K562 (cell line): ENCODE results near the gene RPL10A.

ENCODE experiments used
- ARNT ChIP-seq, 2 experiments: fragments of 450-650 bp; IDR thresholded peaks; 2 replicates each; pipeline ENCODE4 v1.6.1; 2016; ENCODE audit warnings: mild to moderate bottlenecking in 1 of 2
- CTCF ChIP-seq, 3 experiments: IDR thresholded peaks in 2 of 3; conservative IDR thresholded peaks in 1 of 3; 2 replicates each; pipeline ENCODE4 v1.5.1; 2011 to 2012; ENCODE audit warnings: low read length in 3 of 3, mild to moderate bottlenecking in 3 of 3, control low read depth in 2 of 3, improper control_type of control experiment in 1 of 3, inconsistent platforms in 1 of 3, low read depth in 1 of 3, mixed read lengths in 1 of 3, moderate library complexity in 1 of 3; ENCODE audit not compliant: insufficient read depth in 2 of 3
- E2F5 ChIP-seq: sonication (generic); formaldehyde crosslinking; IDR thresholded peaks from 2 replicates; pipeline ENCODE4 v1.8.0; 2022; ENCODE audit warnings: mild to moderate bottlenecking, missing genetic modification reagents
- ETS1 ChIP-seq: conservative IDR thresholded peaks from 2 replicates; pipeline ENCODE4 v1.6.1; 2011; ENCODE audit warnings: low read depth, mild to moderate bottlenecking, low read length; ENCODE audit not compliant: control insufficient read depth
- HMG20A ChIP-seq: fragments of 450-650 bp; formaldehyde crosslinking; conservative IDR thresholded peaks from 2 replicates; pipeline ENCODE4 v1.4.0; 2020; ENCODE audit warnings: mild to moderate bottlenecking, mixed read lengths
- JUND ChIP-seq, 2 experiments: IDR thresholded peaks; 2 replicates in 1 of 2; 3 replicates in 1 of 2; pipeline ENCODE4 v1.6.1; 2011; ENCODE audit warnings: borderline replicate concordance in 2 of 2, low read depth in 2 of 2, low read length in 2 of 2, improper control_type of control experiment in 1 of 2, missing biosample characterization in 1 of 2, missing genetic modification characterization in 1 of 2, missing genetic modification reagents in 1 of 2
- POLR2A ChIP-seq: fragments of 450-650 bp; conservative IDR thresholded peaks from 2 replicates; pipeline ENCODE4 v1.6.1; 2016
- SMC3 ChIP-seq: conservative IDR thresholded peaks from 2 replicates; pipeline ENCODE4 v1.6.1; 2011; ENCODE audit warnings: low read depth, low read length, improper control_type of control experiment; ENCODE audit not compliant: insufficient read depth
- WHSC1 ChIP-seq: IDR thresholded peaks from one replicate; pipeline ENCODE4 v1.6.1; 2012; ENCODE audit warnings: low read length, control low read depth, inconsistent platforms
- ZFX ChIP-seq: sonication (generic); formaldehyde crosslinking; IDR thresholded peaks from 2 replicates; pipeline ENCODE4 v1.8.0; 2022; ENCODE audit warnings: mild to moderate bottlenecking, missing genetic modification reagents, moderate library complexity
- ZNF274 ChIP-seq: IDR thresholded peaks from 2 replicates; pipeline ENCODE4 v1.6.1; 2011; ENCODE audit warnings: low read depth, mild to moderate bottlenecking, low read length, moderate library complexity, borderline replicate concordance
- ZNF561 ChIP-seq: fragments of 450-650 bp; formaldehyde crosslinking; conservative IDR thresholded peaks from 2 replicates; pipeline ENCODE4 v1.4.0; 2020; ENCODE audit warnings: mild to moderate bottlenecking, moderate library complexity
- ZNF75A ChIP-seq: fragments of 450-650 bp; formaldehyde crosslinking; IDR thresholded peaks from 2 replicates; pipeline ENCODE4 v1.4.0; 2020; ENCODE audit warnings: mild to moderate bottlenecking
- ZZZ3 ChIP-seq: fragments of 450-650 bp; IDR thresholded peaks from 2 replicates; pipeline ENCODE4 v1.6.1; 2016; ENCODE audit warnings: antibody characterized with exemption, mild to moderate bottlenecking, moderate library complexity

- TF ChIP-seq JUND (IDR thresholded peaks at IDR 0.05; ENCODE audit: borderline replicate concordance, low read depth, low read length) (no peak), JUND (tag; IDR thresholded peaks at IDR 0.05; ENCODE audit: borderline replicate concordance, low read depth, low read length) (no peak), SMC3 (no peak), WHSC1 (no peak), ZNF561 (CRISPR knock-in tag) (no peak), ZFX (CRISPR knock-in tag) (no peak), ZNF274 (no peak), ZNF75A (0 out of 2 replicates have a peak, but pooled peaks have one; percentile 45), ETS1 (no peak), ARNT (IDR thresholded peaks at IDR 0.05) (no peak), E2F5 (CRISPR knock-in tag) (no peak), HMG20A (CRISPR knock-in tag) (no peak), POLR2A (no peak), ZZZ3 (no peak), CTCF (IDR thresholded peaks at IDR 0.05 in 2 of 3, conservative IDR thresholded peaks at IDR 0.05 in 1 of 3; ENCODE audit: insufficient read depth in 2 of 3, low read depth in 1 of 3, low read length in 3 of 3) (peak in 2 of 3 experiments; percentile 10 to 28; a peak in 2 of 6 replicates)
Measured at GRCh38 chr6:35457907-35458306, 10.3 kb upstream of the RPL10A start.
